Prostate gland (tissue), 2 donors: ENCODE measurements around the gene POLA2.

Experiments used
- CTCF ChIP-seq, 4 experiments: fragments of 200-600 bp in 2 of 4; fragments of 450-650 bp in 2 of 4; sonication (generic) in 2 of 4; IDR thresholded peaks; 1 replicate in 3 of 4; 2 replicates in 1 of 4; pipeline ENCODE4 v1.5.1; 2016 to 2019; ENCODE audit warnings: antibody characterized with exemption in 4 of 4, mild to moderate bottlenecking in 2 of 4, moderate library complexity in 2 of 4
- POLR2A ChIP-seq: fragments of 450-650 bp; IDR thresholded peaks from one replicate; pipeline ENCODE4 v1.6.1; 2016; ENCODE audit warnings: antibody characterized with exemption, mild to moderate bottlenecking

- TF ChIP-seq CTCF (IDR thresholded peaks at IDR 0.05) (no peak), POLR2A (no peak)
Measured at GRCh38 chr11:65288706-65289536, 27.2 kb downstream of the POLA2 start.
